H1 (cell line): ENCODE results near the gene FASN. TPM values are rescaled to one million over a fixed set of nuclear protein-coding genes. Genes with fewer than 3 reads are reported as not detected.

ENCODE experiments used
- CTCF ChIA-PET: fragments of 300-600 bp; sonication (Branson Sonifier 250); formaldehyde crosslinking; loops from one replicate; lab custom pipeline; 2021; ENCODE audit not compliant: partially characterized antibody; lab: Charles Lee
- POLR2A ChIA-PET: fragments of 300-600 bp; sonication (Branson Sonifier 250); formaldehyde crosslinking; loops from one replicate; lab custom pipeline; 2021; ENCODE audit warnings: inconsistent platforms; ENCODE audit not compliant: partially characterized antibody; lab: Charles Lee
- DNase-seq, 2 experiments: peaks; one replicate each; pipeline versions ENCODE4 v3.0.0 to v3.0.0-alpha.2; 2010 to 2022; ENCODE audit warnings: low spot score in 2 of 2, low read depth in 1 of 2, mixed read lengths in 1 of 2
- FAIRE-seq: peaks from 2 replicates; lab custom pipeline; 2011; peaks lifted over from hg19 to GRCh38; lab: Jason Lieb, UNC
- H2AFZ ChIP-seq: 2 replicates; pipeline ENCODE4 v1.8.1; 2012; ENCODE audit warnings: low read length, inconsistent platforms
- H2AK5ac ChIP-seq: 2 replicates; pipeline ENCODE4 v1.6.1; 2013; ENCODE audit warnings: low read depth, low read length
- H2BK120ac ChIP-seq: replicated peaks from 2 replicates; pipeline ENCODE3; 2013; ENCODE audit warnings: low read depth, low read length, inconsistent platforms
- H2BK12ac ChIP-seq: 2 replicates; pipeline ENCODE4 v1.6.1; 2013; ENCODE audit warnings: low read depth, low read length
- H2BK15ac ChIP-seq: 2 replicates; pipeline ENCODE4 v1.6.1; 2013; ENCODE audit warnings: low read length
- H2BK20ac ChIP-seq: 2 replicates; pipeline ENCODE4 v1.6.1; 2013; ENCODE audit warnings: low read length
- H2BK5ac ChIP-seq: 2 replicates; pipeline ENCODE4 v1.6.1; 2013; ENCODE audit warnings: low read depth, low read length
- H3K14ac ChIP-seq: 2 replicates; pipeline ENCODE4 v1.6.1; 2013; ENCODE audit warnings: inconsistent platforms; ENCODE audit not compliant: insufficient read length
- H3K18ac ChIP-seq: 2 replicates; pipeline ENCODE4 v1.6.1; 2013; ENCODE audit warnings: low read length; ENCODE audit errors: extremely low read depth
- H3K23ac ChIP-seq: 2 replicates; pipeline ENCODE4 v1.6.1; 2013; ENCODE audit warnings: inconsistent platforms; ENCODE audit not compliant: insufficient read length
- H3K23me2 ChIP-seq: 2 replicates; pipeline ENCODE4 v1.6.1; 2013; ENCODE audit warnings: low read depth, low read length
- H3K27ac ChIP-seq: 2 replicates; pipeline ENCODE4 v1.6.1; 2011; ENCODE audit warnings: low read depth, low read length, inconsistent platforms
- H3K27me3 ChIP-seq, 4 experiments: replicated peaks in 1 of 4; 1 replicate in 1 of 4; 2 replicates in 3 of 4; pipeline versions ENCODE4 v1.6.1 to v1.8.1; 2011 to 2013; ENCODE audit warnings: low read length in 3 of 4, mild to moderate bottlenecking in 3 of 4, inconsistent platforms in 2 of 4, mixed read lengths in 2 of 4, moderate library complexity in 1 of 4; ENCODE audit not compliant: control insufficient read depth in 3 of 4, insufficient read depth in 3 of 4; ENCODE audit errors: extremely low read depth in 1 of 4
- H3K36me3 ChIP-seq, 4 experiments: 2 replicates each; pipeline versions ENCODE4 v1.6.1 to v1.8.1; 2011 to 2013; ENCODE audit warnings: mild to moderate bottlenecking in 4 of 4, low read length in 3 of 4, moderate library complexity in 2 of 4, control low read depth in 1 of 4, inconsistent platforms in 1 of 4; ENCODE audit not compliant: insufficient read depth in 4 of 4, control insufficient read depth in 2 of 4
- H3K4ac ChIP-seq: replicated peaks from 2 replicates; pipeline ENCODE3; 2013; ENCODE audit warnings: low read length, low read depth, mixed read lengths, inconsistent platforms; ENCODE audit not compliant: insufficient read length
- H3K4me1 ChIP-seq, 4 experiments: replicated peaks in 1 of 4; 1 replicate in 1 of 4; 2 replicates in 3 of 4; pipeline versions ENCODE4 v1.6.1 to v1.8.1; 2011 to 2013; ENCODE audit warnings: low read length in 3 of 4, inconsistent platforms in 2 of 4, mixed read lengths in 1 of 4; ENCODE audit not compliant: insufficient read depth in 4 of 4, control insufficient read depth in 3 of 4
- H3K4me2 ChIP-seq, 2 experiments: 2 replicates each; pipeline versions ENCODE4 v1.6.1 to v1.8.1; 2011 to 2013; ENCODE audit warnings: low read depth in 2 of 2, low read length in 2 of 2, control low read depth in 1 of 2, inconsistent platforms in 1 of 2, mild to moderate bottlenecking in 1 of 2; ENCODE audit not compliant: insufficient read depth in 1 of 2
- H3K4me3 ChIP-seq, 4 experiments: fragments of 200-600, 300-600 bp in 1 of 4; sonication (generic), shearing (Covaris generic), sonication (Bioruptor Twin) in 1 of 4; 2 replicates each; pipeline versions ENCODE4 v1.5.1 to v1.8.1; 2011 to 2016; ENCODE audit warnings: low read length in 4 of 4, low read depth in 3 of 4, control low read depth in 2 of 4, inconsistent platforms in 2 of 4, mild to moderate bottlenecking in 2 of 4, mixed read lengths in 1 of 4, moderate library complexity in 1 of 4; ENCODE audit not compliant: insufficient read depth in 2 of 4; ENCODE audit errors: extremely low read depth in 1 of 4
- H3K56ac ChIP-seq: replicated peaks from 2 replicates; pipeline ENCODE3; 2013; ENCODE audit warnings: low read depth, mild to moderate bottlenecking, mixed read lengths, low read length, inconsistent platforms; ENCODE audit not compliant: insufficient read length
- H3K79me1 ChIP-seq: 2 replicates; pipeline ENCODE4 v1.6.1; 2013; ENCODE audit warnings: low read depth, low read length, control low read depth
- H3K79me2 ChIP-seq, 2 experiments: 2 replicates each; pipeline versions ENCODE4 v1.6.1 to v1.8.1; 2012 to 2013; ENCODE audit warnings: low read length in 2 of 2, mild to moderate bottlenecking in 2 of 2, inconsistent platforms in 1 of 2; ENCODE audit not compliant: insufficient read depth in 2 of 2, control insufficient read depth in 1 of 2
- H3K9ac ChIP-seq, 4 experiments: replicated peaks in 1 of 4; 1 replicate in 1 of 4; 2 replicates in 3 of 4; pipeline versions ENCODE4 v1.6.1 to v1.8.1; 2011 to 2013; ENCODE audit warnings: low read depth in 3 of 4, low read length in 3 of 4, control low read depth in 2 of 4, mild to moderate bottlenecking in 2 of 4, moderate library complexity in 2 of 4, inconsistent platforms in 1 of 4; ENCODE audit errors: extremely low read depth in 1 of 4
- H3K9me3 ChIP-seq, 2 experiments: 2 replicates each; pipeline versions ENCODE4 v1.6.1 to v1.8.1; 2012 to 2013; ENCODE audit warnings: mild to moderate bottlenecking in 2 of 2, moderate library complexity in 2 of 2, control low read depth in 1 of 2, inconsistent platforms in 1 of 2, low read depth in 1 of 2, low read length in 1 of 2, mixed read lengths in 1 of 2; ENCODE audit not compliant: insufficient read depth in 2 of 2
- H4K20me1 ChIP-seq, 2 experiments: replicated peaks in 1 of 2; 2 replicates each; pipeline versions ENCODE3 to v1.8.1; 2011 to 2013; ENCODE audit warnings: inconsistent platforms in 2 of 2, low read length in 2 of 2, mild to moderate bottlenecking in 1 of 2; ENCODE audit not compliant: insufficient read depth in 2 of 2, control insufficient read depth in 1 of 2
- H4K5ac ChIP-seq: 2 replicates; pipeline ENCODE4 v1.6.1; 2013; ENCODE audit warnings: low read length, low read depth, mixed read lengths, inconsistent platforms; ENCODE audit not compliant: insufficient read length
- H4K8ac ChIP-seq: 2 replicates; pipeline ENCODE4 v1.8.0; 2013; ENCODE audit warnings: mild to moderate bottlenecking, moderate library complexity, low read length, inconsistent platforms; ENCODE audit not compliant: insufficient read depth; ENCODE audit errors: extremely low read depth
- H4K91ac ChIP-seq: replicated peaks from 2 replicates; pipeline ENCODE3; 2013; ENCODE audit warnings: low read length, mixed read lengths, inconsistent platforms; ENCODE audit not compliant: insufficient read length
- CHD2 ChIP-seq: IDR thresholded peaks from 2 replicates; pipeline ENCODE4 v1.6.1; 2012; ENCODE audit warnings: low read length, improper control_type of control experiment
- HDAC2 ChIP-seq, 2 experiments: fragments of 300-600 bp in 1 of 2; sonication (generic) in 1 of 2; IDR thresholded peaks; 2 replicates each; pipeline ENCODE4 v1.6.1; 2011 to 2012; ENCODE audit warnings: low read depth in 2 of 2, low read length in 2 of 2, mild to moderate bottlenecking in 2 of 2, moderate library complexity in 2 of 2, borderline replicate concordance in 1 of 2, inconsistent platforms in 1 of 2
- JUN ChIP-seq: IDR thresholded peaks from 2 replicates; pipeline ENCODE4 v1.6.1; 2011; ENCODE audit warnings: low read depth, mild to moderate bottlenecking, improper control_type of control experiment, low read length
- RAD21 ChIP-seq, 2 experiments: IDR thresholded peaks in 1 of 2; conservative IDR thresholded peaks in 1 of 2; 2 replicates each; pipeline ENCODE4 v1.6.1; 2011; ENCODE audit warnings: low read depth in 2 of 2, low read length in 2 of 2, improper control_type of control experiment in 1 of 2, inconsistent platforms in 1 of 2, mild to moderate bottlenecking in 1 of 2, moderate library complexity in 1 of 2
- SP1 ChIP-seq: IDR thresholded peaks from 2 replicates; pipeline ENCODE4 v1.6.1; 2011; ENCODE audit warnings: low read depth, low read length
- SP2 ChIP-seq: IDR thresholded peaks from 2 replicates; pipeline ENCODE4 v1.6.1; 2012; ENCODE audit warnings: mild to moderate bottlenecking, low read length, inconsistent platforms
- WGBS, 2 experiments: shearing (Covaris generic) in 1 of 2; methylation state at CpG; one replicate each; pipeline versions ENCODE4 v1.1.6 to v1.1.7; 2013 to 2015; ENCODE audit warnings: low lambda C conversion rate in 2 of 2, mixed read lengths in 2 of 2, inconsistent platforms in 1 of 2, low coverage in 1 of 2, missing lambda C conversion rate in 1 of 2; ENCODE audit not compliant: insufficient replicate concordance in 2 of 2, insufficient coverage in 1 of 2, insufficient read length in 1 of 2; ENCODE audit errors: extremely low coverage in 1 of 2, missing lambda C conversion rate in 1 of 2; 5-methylcytosine and 5-hydroxymethylcytosine counted together
- polyA plus RNA-seq, 7 experiments: library from polyadenylated mRNA; depleted of rRNA in 3 of 7; stranded (reverse) in 5 of 7; unstranded in 2 of 7; fragments of >200 nt in 5 of 7; fragments of 200-250 nt in 2 of 7; gene quantifications; 1 replicate in 5 of 7; 2 replicates in 1 of 7; 4 replicates in 1 of 7; pipeline versions ENCODE4 v1.2.1 to v1.2.3, GENCODE V29; 2011 to 2013; ENCODE audit warnings: missing spikeins in 2 of 7, mixed read lengths in 2 of 7
- total RNA-seq: library from RNA; stranded (reverse); fragmentation: NEBNext Ultra II Directional; extraction: Animal tissue kit (Norgen Biotek cat#: 25700); gene quantifications from 2 replicates; pipeline ENCODE4 v1.2.1, GENCODE V29; 2021

Gene FASN
- total and polyA plus RNA-seq, 2 of the 8 experiments (the other 6 are each of a cell fraction or from before 2014, with no cell fraction given) = 143 to 561 TPM

- Histone ChIP-seq H3K23me2 (peaks cover 6% of the 10 kb centered on the region; the same call in 1 of the 2 replicates), H3K4ac (no peak overlapping the region), H3K4me2 (no peak overlapping the region), H2BK120ac (no peak overlapping the region), H3K4me3 (no peak overlapping the region), H3K4me1 (peaks cover 0 to 11% (median 6%) of the 10 kb centered on the region in 4 experiments; a peak in 5 of 7 replicates), H3K56ac (no peak overlapping the region), H2AFZ (no peak overlapping the region), H3K27ac (no peak overlapping the region), H3K9me3 (no peaks in the 10 kb centered on the region), H3K79me1 (peaks cover 6% of the 10 kb centered on the region; the same call in 1 of the 2 replicates), H2BK5ac (no peak overlapping the region), H4K8ac (peak overlapping the region; percentile 5; the same call in 1 of the 2 replicates), H3K9ac (peak overlapping the region in 1 of 4 experiments; percentile 37; a peak in 2 of 7 replicates), H4K5ac (no peak overlapping the region), H2BK20ac (no peak overlapping the region), H3K14ac (no peak overlapping the region), H2AK5ac (no peak overlapping the region), H3K36me3 (peaks cover 10 to 29% (median 22%) of the 10 kb centered on the region in 4 experiments), H2BK15ac (no peak overlapping the region), H4K20me1 (peaks cover 4 to 21% of the 10 kb centered on the region in 2 experiments), H2BK12ac (no peak overlapping the region), H3K79me2 (peaks cover 0 to 12% of the 10 kb centered on the region in 2 experiments; a peak in 1 of 4 replicates), H3K18ac (no peak overlapping the region), H3K27me3 (no peaks in the 10 kb centered on the region; a peak in 1 of 7 replicates), H3K23ac (no peak overlapping the region), H4K91ac (no peak overlapping the region)
- WGBS, 2 experiments = 86% methylated on average over 15 of the region's 26 CpGs; no CpG with 5 or more reads in 1 of the 2 experiments
- ChIA-PET POLR2A (interaction anchor here (0.6 to 13.2 kb wide), 16 partner anchors 9 to 53 kb away, joined by 3 to 161 read pairs (median 6); partner anchors contain the start of genes DUS1L and RAC3), CTCF (interaction anchor here (1.0 to 5.4 kb wide), 4 partner anchors 10 to 100 kb away, joined by 3 to 40 read pairs (median 6); partner anchors contain the start of genes DUS1L and RAC3)
- DNase-seq = no peak
- FAIRE-seq = no peak
- TF ChIP-seq JUN = no peak
- TF ChIP-seq SP2 = no peak
- TF ChIP-seq HDAC2 (IDR thresholded peaks at IDR 0.05; ENCODE audit: borderline replicate concordance in 1 of 2, low read depth in 2 of 2, low read length in 2 of 2) = no peak
- no peak for TF ChIP-seq CHD2
- TF ChIP-seq SP1 = no peak
- TF ChIP-seq RAD21 (IDR thresholded peaks at IDR 0.05 in 1 of 2, conservative IDR thresholded peaks at IDR 0.05 in 1 of 2; ENCODE audit: low read depth in 2 of 2, low read length in 2 of 2) = no peak
Measured at GRCh38 chr17:82055023-82055964, 42.7 kb downstream of the FASN start.
